Measurements from ENCODE around the gene PLCH1. TPM values are rescaled to one million over a fixed set of nuclear protein-coding genes. Genes with fewer than 3 reads are reported as not detected.

Gene PLCH1
- total and polyA plus RNA-seq, 2 experiments from 2014 or later = 2.6 to 5.8 TPM

DNA sequence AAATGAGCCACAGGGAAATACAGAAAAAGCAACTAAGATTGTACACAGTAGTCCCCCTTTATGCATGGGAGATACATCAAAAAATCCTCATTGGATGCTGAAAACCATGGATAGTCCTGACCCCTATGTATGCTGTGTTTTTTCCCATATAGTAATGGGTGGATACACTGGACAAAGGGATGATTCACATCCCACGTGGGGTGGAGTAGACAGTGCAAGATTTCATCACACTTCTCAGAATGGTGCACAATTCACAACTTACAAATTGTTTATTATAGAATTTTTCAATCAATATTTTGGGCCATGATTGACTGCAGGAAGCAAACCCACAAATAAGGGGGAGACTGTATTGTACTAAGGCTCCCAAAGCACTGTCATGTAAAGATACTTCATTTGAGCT lies 227.0 kb downstream of the PLCH1 start:
- TF ChIP-seq EZH2phosphoT487 (IDR thresholded peaks at IDR 0.05; ENCODE audit: low read depth, severe bottlenecking, unreplicated experiment) (no peak), EZH2 (IDR thresholded peaks at IDR 0.05; ENCODE audit: borderline replicate concordance) (no peak)
- TF ChIP-seq, protein P1, sequence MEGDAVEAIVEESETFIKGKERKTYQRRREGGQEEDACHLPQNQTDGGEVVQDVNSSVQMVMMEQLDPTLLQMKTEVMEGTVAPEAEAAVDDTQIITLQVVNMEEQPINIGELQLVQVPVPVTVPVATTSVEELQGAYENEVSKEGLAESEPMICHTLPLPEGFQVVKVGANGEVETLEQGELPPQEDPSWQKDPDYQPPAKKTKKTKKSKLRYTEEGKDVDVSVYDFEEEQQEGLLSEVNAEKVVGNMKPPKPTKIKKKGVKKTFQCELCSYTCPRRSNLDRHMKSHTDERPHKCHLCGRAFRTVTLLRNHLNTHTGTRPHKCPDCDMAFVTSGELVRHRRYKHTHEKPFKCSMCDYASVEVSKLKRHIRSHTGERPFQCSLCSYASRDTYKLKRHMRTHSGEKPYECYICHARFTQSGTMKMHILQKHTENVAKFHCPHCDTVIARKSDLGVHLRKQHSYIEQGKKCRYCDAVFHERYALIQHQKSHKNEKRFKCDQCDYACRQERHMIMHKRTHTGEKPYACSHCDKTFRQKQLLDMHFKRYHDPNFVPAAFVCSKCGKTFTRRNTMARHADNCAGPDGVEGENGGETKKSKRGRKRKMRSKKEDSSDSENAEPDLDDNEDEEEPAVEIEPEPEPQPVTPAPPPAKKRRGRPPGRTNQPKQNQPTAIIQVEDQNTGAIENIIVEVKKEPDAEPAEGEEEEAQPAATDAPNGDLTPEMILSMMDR (IDR thresholded peaks at IDR 0.05; ENCODE audit: poor library complexity) = no peak
- H3K79me2 ChIP-seq = no peaks in the 10 kb centered on the region
- H3K9me2 ChIP-seq (replicated peaks; ENCODE audit: insufficient read depth) = no peaks in the 10 kb centered on the region
- no peak overlapping the region for H3K27ac ChIP-seq
- WGBS (ENCODE audit: low lambda C conversion rate, missing lambda C conversion rate) = 75% methylated on average over 1 of the region's 1 CpG
- H3K36me3 ChIP-seq (replicated peaks; ENCODE audit: insufficient read depth, low read depth) = no peaks in the 10 kb centered on the region
- H3K9me3 ChIP-seq (ENCODE audit: low read depth) = no peaks in the 10 kb centered on the region
- H3K4me3 ChIP-seq = no peak overlapping the region
- H4K20me1 ChIP-seq (ENCODE audit: insufficient read depth, poor library complexity, severe bottlenecking) = no peaks in the 10 kb centered on the region
- H3K4me2 ChIP-seq = no peak overlapping the region
- H3K27me3 ChIP-seq = no peaks in the 10 kb centered on the region
- no peak for DNase-seq (ENCODE audit: low spot score)
- no peak overlapping the region for H2AFZ ChIP-seq
- no peaks in the 10 kb centered on the region for H3K4me1 ChIP-seq (ENCODE audit: insufficient read depth)

DNA sequence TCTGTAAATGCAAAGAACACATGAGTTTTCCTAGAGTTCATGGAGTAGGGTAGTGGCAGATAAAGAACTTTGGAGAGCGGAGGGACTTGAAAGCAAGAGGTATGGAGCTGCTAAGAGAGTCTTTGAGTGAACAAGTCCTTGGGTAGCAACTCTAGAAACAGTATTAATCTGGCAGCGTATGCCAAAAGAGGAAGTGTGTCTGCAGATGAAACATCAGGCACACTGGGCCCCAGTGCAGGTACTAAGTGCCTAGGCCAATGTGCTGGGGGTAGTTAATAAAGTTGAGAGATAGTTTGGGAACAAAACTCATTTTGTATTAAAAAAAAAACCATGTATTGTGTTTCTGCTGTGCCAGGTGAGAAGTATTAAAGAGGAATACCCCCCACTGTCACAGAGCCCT lies 228.4 kb downstream of the PLCH1 start:
- H3K9me3 ChIP-seq (ENCODE audit: low read depth) = no peaks in the 10 kb centered on the region
- no peak overlapping the region for H2AFZ ChIP-seq
- TF ChIP-seq EZH2phosphoT487 (IDR thresholded peaks at IDR 0.05; ENCODE audit: low read depth, severe bottlenecking, unreplicated experiment) = no peak
- TF ChIP-seq, protein P1 (IDR thresholded peaks at IDR 0.05; ENCODE audit: poor library complexity) = no peak
- no peak for TF ChIP-seq EZH2 (IDR thresholded peaks at IDR 0.05; ENCODE audit: borderline replicate concordance)
- H3K9me2 ChIP-seq (replicated peaks; ENCODE audit: insufficient read depth) = no peaks in the 10 kb centered on the region
- no peaks in the 10 kb centered on the region for H3K4me1 ChIP-seq (ENCODE audit: insufficient read depth)
- no peak overlapping the region for H3K27ac ChIP-seq
- DNase-seq (ENCODE audit: low spot score) = no peak
- 96% methylated on average over 2 of the region's 2 CpGs for WGBS (ENCODE audit: low lambda C conversion rate, missing lambda C conversion rate)
- no peaks in the 10 kb centered on the region for H3K36me3 ChIP-seq (replicated peaks; ENCODE audit: insufficient read depth, low read depth)
- H4K20me1 ChIP-seq (ENCODE audit: insufficient read depth, poor library complexity, severe bottlenecking) = no peaks in the 10 kb centered on the region
- no peak overlapping the region for H3K4me2 ChIP-seq
- H3K4me3 ChIP-seq = no peak overlapping the region
- H3K27me3 ChIP-seq = no peaks in the 10 kb centered on the region
- H3K79me2 ChIP-seq = no peaks in the 10 kb centered on the region

DNA sequence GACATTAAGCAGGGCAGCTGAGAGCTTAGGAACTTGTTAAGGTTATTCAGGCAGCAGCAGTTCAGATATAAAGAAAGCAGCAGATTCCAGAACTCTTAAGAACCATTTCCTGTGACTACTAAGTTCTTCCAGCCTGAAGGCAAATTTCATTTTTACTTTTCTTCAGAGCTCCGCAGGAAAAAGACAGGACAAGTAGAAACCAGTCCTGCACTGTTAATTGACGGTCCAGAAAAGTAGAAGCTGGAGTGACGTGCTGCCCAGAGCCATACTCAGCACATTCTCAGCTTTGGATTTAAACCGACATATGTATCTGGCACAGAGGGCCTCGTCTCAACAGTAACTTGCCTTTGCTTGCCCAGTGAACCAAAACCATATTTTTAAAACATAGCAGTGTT lies 232.0 kb downstream of the PLCH1 start:
- no peaks in the 10 kb centered on the region for H3K9me2 ChIP-seq (replicated peaks; ENCODE audit: insufficient read depth)
- no peaks in the 10 kb centered on the region for H3K9me3 ChIP-seq (ENCODE audit: low read depth)
- 60% methylated on average over 5 of the region's 5 CpGs for WGBS (ENCODE audit: low lambda C conversion rate, missing lambda C conversion rate)
- no peaks in the 10 kb centered on the region for H3K4me1 ChIP-seq (ENCODE audit: insufficient read depth)
- no peaks in the 10 kb centered on the region for H3K36me3 ChIP-seq (replicated peaks; ENCODE audit: insufficient read depth, low read depth)
- H3K79me2 ChIP-seq = no peaks in the 10 kb centered on the region
- no peak overlapping the region for H3K4me2 ChIP-seq
- H3K4me3 ChIP-seq = no peak overlapping the region
- no peak overlapping the region for H2AFZ ChIP-seq
- no peak for DNase-seq (ENCODE audit: low spot score)
- H3K27ac ChIP-seq = no peak overlapping the region
- no peaks in the 10 kb centered on the region for H3K27me3 ChIP-seq
- TF ChIP-seq EZH2 (IDR thresholded peaks at IDR 0.05; ENCODE audit: borderline replicate concordance) (no peak), EZH2phosphoT487 (IDR thresholded peaks at IDR 0.05; ENCODE audit: low read depth, severe bottlenecking, unreplicated experiment) (no peak)
- TF ChIP-seq, protein P1 (IDR thresholded peaks at IDR 0.05; ENCODE audit: poor library complexity) = no peak
- no peaks in the 10 kb centered on the region for H4K20me1 ChIP-seq (ENCODE audit: insufficient read depth, poor library complexity, severe bottlenecking)

All from hepatocyte (in vitro differentiated cells).